Activated T-cell treated with anti-CD3 and anti-CD28 coated beads, Interleukin-2, amount 50 U/mL, for 1 hour (primary cell): Measurements from ENCODE around the gene UGT2A2.

ENCODE experiments used
- DNase-seq: peaks from one replicate; pipeline ENCODE4 v3.0.0-alpha.2; 2020

UGT2A2 gene

GRCh38 chr4:69568787-69569186 is 70.7 kb downstream of the UGT2A2 start:
- no peak for DNase-seq

GRCh38 chr4:69563424-69563823 is 76.0 kb downstream of the UGT2A2 start:
- no peak for DNase-seq

- DNase-seq = no peak
Observed at GRCh38 chr4:69549651-69550050, 89.8 kb downstream of the UGT2A2 start.

GRCh38 chr4:69546134-69546765 is 93.2 kb downstream of the UGT2A2 start:
- no peak for DNase-seq
